ENCODE data around the gene USP13. TPM values are rescaled to one million over a fixed set of nuclear protein-coding genes. Genes with fewer than 3 reads are reported as not detected.

USP13 gene
- polyA plus RNA-seq, 3 donors = 0.31 to 1.6 (median 1.2) TPM

DNA sequence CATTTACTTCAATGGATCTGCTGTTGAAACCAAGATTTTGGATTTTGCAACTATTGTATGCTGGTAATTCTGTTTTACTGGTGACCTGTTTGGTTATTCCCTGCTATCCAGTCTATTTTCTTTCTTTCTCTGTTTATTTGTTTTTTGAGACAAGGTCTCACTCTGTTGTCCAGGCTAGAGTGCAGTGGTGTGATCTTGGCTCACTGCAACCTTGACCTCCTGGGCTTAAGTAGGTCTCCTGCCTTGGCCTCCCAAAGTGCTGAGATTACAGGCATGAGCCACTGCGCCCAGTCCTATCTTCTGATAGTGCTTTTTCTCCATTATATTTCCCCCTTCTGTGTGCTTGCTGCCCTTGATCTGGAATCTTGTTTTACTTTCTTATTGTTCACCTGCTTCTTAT is 15.6 kb downstream of the USP13 start:
- Histone ChIP-seq H3K4me2 (replicated peaks; ENCODE audit: extremely low read depth, low read length, poor library complexity, severe bottlenecking) (no peak overlapping the region), H2AFZ (ENCODE audit: insufficient read depth, low read depth, low read length, poor library complexity, severe bottlenecking) (no peak overlapping the region), H3K4me1 (ENCODE audit: control insufficient read depth in 1 of 2, insufficient read depth in 2 of 2, low read length in 2 of 2) (no peaks in the 10 kb centered on the region), H4K20me1 (ENCODE audit: insufficient read depth, low read length) (no peaks in the 10 kb centered on the region), H3K79me2 (ENCODE audit: insufficient read depth, low read length) (no peaks in the 10 kb centered on the region), H3K27me3 (ENCODE audit: control insufficient read depth in 2 of 2, insufficient read depth in 2 of 2, low read length in 2 of 2) (no peaks in the 10 kb centered on the region), H3K36me3 (replicated peaks in 1 of 2; ENCODE audit: control insufficient read depth in 1 of 2, insufficient read depth in 2 of 2, low read length in 2 of 2) (no peaks in the 10 kb centered on the region), H3K9me3 (replicated peaks in 1 of 2; ENCODE audit: control insufficient read depth in 1 of 2, insufficient read depth in 1 of 2, low read length in 2 of 2) (no peaks in the 10 kb centered on the region), H3K9ac (ENCODE audit: insufficient read depth, low read length, poor library complexity, severe bottlenecking) (no peak overlapping the region), H3K4me3 (replicated peaks in 1 of 3; ENCODE audit: low read depth in 2 of 3, low read length in 3 of 3) (no peak overlapping the region), H3K27ac (ENCODE audit: low read depth in 1 of 2, low read length in 2 of 2) (no peak overlapping the region)
- Mint-ChIP-seq H3K36me3 (no peaks in the 10 kb centered on the region), H3K4me1 (no peaks in the 10 kb centered on the region), H3K27me3 (ENCODE audit: low read depth in 3 of 3) (peaks cover 0 to 6% (median 4%) of the 10 kb centered on the region in 3 donors), H3K27ac (no peak overlapping the region), H3K4me3 (no peak overlapping the region), H3K9me3 (peaks cover 0 to 3% (median 0%) of the 10 kb centered on the region in 7 donors)
- DNase-seq = no peak
- 100% methylated on average over 1 of the region's 1 CpG for WGBS (ENCODE audit: insufficient coverage)
- TF ChIP-seq, protein P1, sequence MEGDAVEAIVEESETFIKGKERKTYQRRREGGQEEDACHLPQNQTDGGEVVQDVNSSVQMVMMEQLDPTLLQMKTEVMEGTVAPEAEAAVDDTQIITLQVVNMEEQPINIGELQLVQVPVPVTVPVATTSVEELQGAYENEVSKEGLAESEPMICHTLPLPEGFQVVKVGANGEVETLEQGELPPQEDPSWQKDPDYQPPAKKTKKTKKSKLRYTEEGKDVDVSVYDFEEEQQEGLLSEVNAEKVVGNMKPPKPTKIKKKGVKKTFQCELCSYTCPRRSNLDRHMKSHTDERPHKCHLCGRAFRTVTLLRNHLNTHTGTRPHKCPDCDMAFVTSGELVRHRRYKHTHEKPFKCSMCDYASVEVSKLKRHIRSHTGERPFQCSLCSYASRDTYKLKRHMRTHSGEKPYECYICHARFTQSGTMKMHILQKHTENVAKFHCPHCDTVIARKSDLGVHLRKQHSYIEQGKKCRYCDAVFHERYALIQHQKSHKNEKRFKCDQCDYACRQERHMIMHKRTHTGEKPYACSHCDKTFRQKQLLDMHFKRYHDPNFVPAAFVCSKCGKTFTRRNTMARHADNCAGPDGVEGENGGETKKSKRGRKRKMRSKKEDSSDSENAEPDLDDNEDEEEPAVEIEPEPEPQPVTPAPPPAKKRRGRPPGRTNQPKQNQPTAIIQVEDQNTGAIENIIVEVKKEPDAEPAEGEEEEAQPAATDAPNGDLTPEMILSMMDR (IDR thresholded peaks at IDR 0.05) = no peak
- intact Hi-C loops (cut with micrococcal nuclease) = no loop called here

DNA sequence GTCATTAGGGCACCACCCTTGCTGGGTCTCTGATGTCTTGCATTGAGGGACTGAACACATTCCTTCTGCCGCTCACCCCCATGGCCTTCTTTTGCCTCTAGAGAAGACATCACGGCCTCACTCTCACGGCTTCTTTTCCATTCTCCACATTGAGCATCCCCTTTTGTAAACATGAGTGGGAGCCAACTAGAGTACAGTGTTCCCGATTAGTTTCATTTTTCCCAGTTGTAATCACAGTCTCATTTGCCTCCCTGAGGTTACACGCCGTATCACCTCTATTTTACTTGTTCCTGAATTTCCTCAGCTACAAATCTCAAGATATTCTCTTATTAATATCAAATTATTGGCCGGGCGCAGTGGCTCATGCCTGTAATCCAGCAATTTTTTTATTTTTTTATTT is 17.5 kb downstream of the USP13 start:
- WGBS (ENCODE audit: insufficient coverage) = 97% methylated on average over 5 of the region's 8 CpGs
- Mint-ChIP-seq H3K4me1 (no peaks in the 10 kb centered on the region), H3K9me3 (peaks cover 0 to 3% (median 0%) of the 10 kb centered on the region in 7 donors), H3K27me3 (ENCODE audit: low read depth in 3 of 3) (peaks cover 0 to 6% (median 4%) of the 10 kb centered on the region in 3 donors), H3K27ac (no peak overlapping the region), H3K36me3 (no peaks in the 10 kb centered on the region), H3K4me3 (no peak overlapping the region)
- DNase-seq = no peak
- TF ChIP-seq, protein P1 (IDR thresholded peaks at IDR 0.05) = no peak
- no peak overlapping the region for H3K9ac ChIP-seq (ENCODE audit: insufficient read depth, low read length, poor library complexity, severe bottlenecking)
- no peak overlapping the region for H3K27ac ChIP-seq (ENCODE audit: low read depth in 1 of 2, low read length in 2 of 2)
- H3K4me2 ChIP-seq (replicated peaks; ENCODE audit: extremely low read depth, low read length, poor library complexity, severe bottlenecking) = no peak overlapping the region
- no peaks in the 10 kb centered on the region for H4K20me1 ChIP-seq (ENCODE audit: insufficient read depth, low read length)
- H3K79me2 ChIP-seq (ENCODE audit: insufficient read depth, low read length) = no peaks in the 10 kb centered on the region
- no peaks in the 10 kb centered on the region for H3K36me3 ChIP-seq (replicated peaks in 1 of 2; ENCODE audit: control insufficient read depth in 1 of 2, insufficient read depth in 2 of 2, low read length in 2 of 2)
- no peaks in the 10 kb centered on the region for H3K9me3 ChIP-seq (replicated peaks in 1 of 2; ENCODE audit: control insufficient read depth in 1 of 2, insufficient read depth in 1 of 2, low read length in 2 of 2)
- intact Hi-C loops (cut with micrococcal nuclease) = no loop called here
- H2AFZ ChIP-seq (ENCODE audit: insufficient read depth, low read depth, low read length, poor library complexity, severe bottlenecking) = no peak overlapping the region
- no peak overlapping the region for H3K4me3 ChIP-seq (replicated peaks in 1 of 3; ENCODE audit: low read depth in 2 of 3, low read length in 3 of 3)
- no peaks in the 10 kb centered on the region for H3K27me3 ChIP-seq (ENCODE audit: control insufficient read depth in 2 of 2, insufficient read depth in 2 of 2, low read length in 2 of 2)
- no peaks in the 10 kb centered on the region for H3K4me1 ChIP-seq (ENCODE audit: control insufficient read depth in 1 of 2, insufficient read depth in 2 of 2, low read length in 2 of 2)
